ENCODE data around the gene PRMT7.

PRMT7 gene

DNA sequence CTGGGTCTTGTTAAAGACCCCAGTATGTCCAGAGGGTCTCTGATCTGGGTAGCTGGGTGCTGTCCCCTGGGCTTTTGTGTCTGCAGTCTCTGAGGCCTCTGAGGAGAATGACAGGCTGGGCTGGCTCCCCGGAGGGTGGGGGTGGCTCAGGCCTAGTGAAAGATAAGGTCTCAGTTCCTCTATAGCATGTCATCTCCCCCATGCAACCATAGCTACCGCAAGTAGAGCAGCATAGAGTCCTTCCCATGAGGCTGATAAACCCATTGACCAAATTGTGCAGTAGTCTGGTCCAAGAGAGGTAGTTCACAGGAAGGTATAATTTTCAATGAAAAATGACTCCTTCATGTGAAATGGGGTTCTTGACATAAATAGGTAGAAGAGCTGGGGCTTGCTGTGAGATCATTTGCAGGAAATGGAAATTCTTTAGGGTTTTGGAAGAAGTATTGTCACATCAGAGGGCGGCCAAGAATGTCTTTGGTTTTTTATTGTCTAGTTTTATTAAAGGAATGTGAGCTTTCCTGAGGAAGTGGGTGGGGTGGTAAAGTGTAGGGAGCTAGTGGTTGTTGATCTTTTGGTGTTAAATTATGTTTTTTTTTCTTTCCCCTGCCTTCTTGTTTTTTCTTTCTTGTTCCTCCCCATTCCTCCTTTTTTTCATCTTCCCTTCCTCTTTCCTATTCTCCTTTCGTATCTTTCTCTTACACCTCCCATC lies 21.0 kb upstream of the PRMT7 start:
- H3K4me1 ChIP-seq (ENCODE audit: control insufficient read depth in 1 of 2, insufficient read depth in 2 of 2, low read length in 2 of 2) = peaks cover 5 to 21% of the 10 kb centered on the region in 2 donors
- H3K9ac ChIP-seq (ENCODE audit: low read depth in 1 of 2, low read length in 2 of 2) = no peak overlapping the region
- H3K9me3 ChIP-seq (ENCODE audit: control insufficient read depth in 1 of 2, low read length in 2 of 2) = no peaks in the 10 kb centered on the region
- peaks cover 19 to 58% of the 10 kb centered on the region in 2 donors for H3K36me3 ChIP-seq (ENCODE audit: control insufficient read depth in 1 of 2, insufficient read depth in 2 of 2, low read length in 2 of 2)
- H3K27ac ChIP-seq (ENCODE audit: low read depth, low read length) = no peak overlapping the region
- H3K4me3 ChIP-seq (ENCODE audit: low read depth in 1 of 2, low read length in 2 of 2) = no peak overlapping the region
- no peaks in the 10 kb centered on the region for H3K27me3 ChIP-seq (ENCODE audit: control insufficient read depth in 1 of 2, insufficient read depth in 2 of 2, low read length in 2 of 2)

DNA sequence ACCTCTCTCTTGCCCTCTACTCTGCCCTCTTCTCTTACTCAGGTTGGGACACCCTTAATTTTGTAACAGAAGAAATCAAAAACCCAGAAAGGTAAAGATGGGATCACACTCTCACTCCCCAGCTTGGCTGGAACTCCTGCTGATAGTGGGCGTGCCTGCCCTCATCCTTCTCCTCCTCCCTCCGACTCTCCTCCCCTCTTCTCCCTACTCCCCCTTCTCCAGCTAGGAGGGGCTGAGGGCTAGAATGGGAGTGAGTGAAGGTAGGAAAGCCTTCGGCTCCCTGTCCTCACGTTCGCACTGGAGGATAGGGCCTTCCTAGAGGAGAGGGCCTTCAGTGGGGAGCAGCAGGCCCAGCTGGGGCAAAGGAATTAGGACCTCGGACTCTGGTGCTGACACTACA lies 20.4 kb upstream of the PRMT7 start:
- Histone ChIP-seq H3K4me1 (ENCODE audit: control insufficient read depth in 1 of 2, insufficient read depth in 2 of 2, low read length in 2 of 2) (peaks cover under 1 to 15% of the 10 kb centered on the region in 2 donors), H3K27me3 (ENCODE audit: control insufficient read depth in 1 of 2, insufficient read depth in 2 of 2, low read length in 2 of 2) (no peaks in the 10 kb centered on the region), H3K27ac (ENCODE audit: low read depth, low read length) (no peak overlapping the region), H3K4me3 (ENCODE audit: low read depth in 1 of 2, low read length in 2 of 2) (no peak overlapping the region), H3K9ac (ENCODE audit: low read depth in 1 of 2, low read length in 2 of 2) (no peak overlapping the region), H3K36me3 (ENCODE audit: control insufficient read depth in 1 of 2, insufficient read depth in 2 of 2, low read length in 2 of 2) (peaks cover 20 to 65% of the 10 kb centered on the region in 2 donors), H3K9me3 (ENCODE audit: control insufficient read depth in 1 of 2, low read length in 2 of 2) (no peaks in the 10 kb centered on the region)

DNA sequence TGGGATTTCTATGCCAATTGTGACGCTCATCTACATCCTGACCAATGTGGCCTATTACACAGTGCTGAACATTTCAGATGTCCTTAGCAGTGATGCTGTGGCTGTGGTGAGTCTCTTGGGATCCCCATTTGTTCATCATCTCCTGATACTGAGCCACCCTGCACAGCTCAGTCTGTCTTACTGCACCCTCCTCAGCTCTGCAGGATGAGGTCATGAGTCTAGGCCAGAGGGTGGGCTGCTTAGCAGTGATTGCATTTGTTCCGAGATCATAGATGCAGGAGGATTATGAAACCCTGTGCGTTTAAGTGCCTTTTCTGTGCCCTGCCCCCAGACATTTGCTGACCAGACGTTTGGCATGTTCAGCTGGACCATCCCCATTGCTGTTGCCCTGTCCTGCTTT lies 19.6 kb upstream of the PRMT7 start:
- Histone ChIP-seq H3K36me3 (ENCODE audit: control insufficient read depth in 1 of 2, insufficient read depth in 2 of 2, low read length in 2 of 2) (peaks cover 28 to 71% of the 10 kb centered on the region in 2 donors), H3K9me3 (ENCODE audit: control insufficient read depth in 1 of 2, low read length in 2 of 2) (no peaks in the 10 kb centered on the region), H3K4me1 (ENCODE audit: control insufficient read depth in 1 of 2, insufficient read depth in 2 of 2, low read length in 2 of 2) (peaks cover 0 to 10% of the 10 kb centered on the region in 2 donors), H3K27ac (ENCODE audit: low read depth, low read length) (no peak overlapping the region), H3K4me3 (ENCODE audit: low read depth in 1 of 2, low read length in 2 of 2) (no peak overlapping the region), H3K9ac (ENCODE audit: low read depth in 1 of 2, low read length in 2 of 2) (no peak overlapping the region), H3K27me3 (ENCODE audit: control insufficient read depth in 1 of 2, insufficient read depth in 2 of 2, low read length in 2 of 2) (no peaks in the 10 kb centered on the region)

DNA sequence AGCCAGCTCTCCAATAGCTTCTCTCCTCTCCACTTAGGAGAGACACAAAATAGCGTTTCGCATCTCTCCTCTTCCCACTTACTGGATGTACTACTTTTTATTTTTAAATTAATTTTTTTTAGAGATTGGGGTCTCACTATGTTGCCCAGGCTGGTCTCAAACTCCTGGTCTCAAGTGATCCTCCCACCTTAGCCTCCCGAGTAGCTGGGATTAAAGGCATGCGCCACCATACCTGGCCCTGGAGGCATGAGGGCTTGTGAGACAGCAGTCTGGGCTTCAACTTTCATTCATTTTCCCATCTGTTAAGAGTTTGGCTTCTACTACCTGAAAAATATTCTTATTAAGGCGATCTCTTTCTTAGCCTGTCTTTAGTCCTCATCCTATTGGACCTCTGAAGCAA lies 18.4 kb upstream of the PRMT7 start:
- Histone ChIP-seq H3K27me3 (ENCODE audit: control insufficient read depth in 1 of 2, insufficient read depth in 2 of 2, low read length in 2 of 2) (no peaks in the 10 kb centered on the region), H3K4me1 (ENCODE audit: control insufficient read depth in 1 of 2, insufficient read depth in 2 of 2, low read length in 2 of 2) (peaks cover 0 to 3% of the 10 kb centered on the region in 2 donors), H3K36me3 (ENCODE audit: control insufficient read depth in 1 of 2, insufficient read depth in 2 of 2, low read length in 2 of 2) (peaks cover 38 to 72% of the 10 kb centered on the region in 2 donors), H3K9me3 (ENCODE audit: control insufficient read depth in 1 of 2, low read length in 2 of 2) (no peaks in the 10 kb centered on the region), H3K9ac (ENCODE audit: low read depth in 1 of 2, low read length in 2 of 2) (no peak overlapping the region), H3K27ac (ENCODE audit: low read depth, low read length) (no peak overlapping the region), H3K4me3 (ENCODE audit: low read depth in 1 of 2, low read length in 2 of 2) (no peak overlapping the region)

DNA sequence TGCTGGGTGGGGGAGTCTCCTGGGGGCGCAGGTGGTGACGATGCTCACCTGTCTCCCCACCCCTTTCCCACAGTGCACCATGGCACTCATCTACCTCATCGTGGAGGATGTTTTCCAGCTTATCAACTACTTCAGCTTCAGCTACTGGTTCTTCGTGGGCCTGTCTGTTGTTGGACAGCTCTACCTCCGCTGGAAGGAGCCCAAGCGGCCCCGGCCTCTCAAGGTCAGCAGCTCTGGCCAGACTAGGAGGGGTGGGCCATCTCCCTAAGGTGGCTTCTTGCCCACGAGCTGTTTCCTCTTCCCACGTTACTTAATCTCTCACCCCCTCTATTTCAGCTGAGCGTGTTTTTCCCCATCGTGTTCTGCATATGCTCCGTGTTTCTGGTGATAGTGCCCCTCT lies 14.5 kb upstream of the PRMT7 start:
- Histone ChIP-seq H3K9me3 (ENCODE audit: control insufficient read depth in 1 of 2, low read length in 2 of 2) (no peaks in the 10 kb centered on the region), H3K36me3 (ENCODE audit: control insufficient read depth in 1 of 2, insufficient read depth in 2 of 2, low read length in 2 of 2) (peaks cover 50 to 94% of the 10 kb centered on the region in 2 donors), H3K27me3 (ENCODE audit: control insufficient read depth in 1 of 2, insufficient read depth in 2 of 2, low read length in 2 of 2) (no peaks in the 10 kb centered on the region), H3K4me1 (ENCODE audit: control insufficient read depth in 1 of 2, insufficient read depth in 2 of 2, low read length in 2 of 2) (peaks cover 0 to 4% of the 10 kb centered on the region in 2 donors), H3K4me3 (ENCODE audit: low read depth in 1 of 2, low read length in 2 of 2) (no peak overlapping the region), H3K27ac (ENCODE audit: low read depth, low read length) (no peak overlapping the region), H3K9ac (ENCODE audit: low read depth in 1 of 2, low read length in 2 of 2) (no peak overlapping the region)

DNA sequence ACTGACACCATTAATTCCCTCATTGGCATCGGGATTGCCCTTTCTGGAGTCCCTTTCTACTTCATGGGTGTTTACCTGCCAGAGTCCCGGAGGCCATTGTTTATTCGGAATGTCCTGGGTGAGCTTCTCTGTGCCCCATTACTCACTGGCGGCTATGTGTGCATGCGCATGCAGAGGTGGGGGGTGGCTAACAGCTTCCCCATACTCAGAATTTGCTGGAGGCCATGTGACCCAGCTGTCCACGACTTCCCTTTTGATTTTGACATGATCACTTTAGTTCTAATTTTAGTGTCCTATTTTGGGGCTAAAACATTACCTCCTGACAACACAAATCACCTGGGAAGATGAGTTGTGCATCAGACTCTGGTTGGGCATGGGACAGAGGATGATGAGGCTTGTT lies 14.1 kb upstream of the PRMT7 start:
- H3K27ac ChIP-seq (ENCODE audit: low read depth, low read length) = no peak overlapping the region
- H3K27me3 ChIP-seq (ENCODE audit: control insufficient read depth in 1 of 2, insufficient read depth in 2 of 2, low read length in 2 of 2) = no peaks in the 10 kb centered on the region
- peaks cover 0 to 4% of the 10 kb centered on the region in 2 donors for H3K4me1 ChIP-seq (ENCODE audit: control insufficient read depth in 1 of 2, insufficient read depth in 2 of 2, low read length in 2 of 2)
- no peak overlapping the region for H3K4me3 ChIP-seq (ENCODE audit: low read depth in 1 of 2, low read length in 2 of 2)
- no peak overlapping the region for H3K9ac ChIP-seq (ENCODE audit: low read depth in 1 of 2, low read length in 2 of 2)
- H3K9me3 ChIP-seq (ENCODE audit: control insufficient read depth in 1 of 2, low read length in 2 of 2) = no peaks in the 10 kb centered on the region
- peaks cover 48 to 92% of the 10 kb centered on the region in 2 donors for H3K36me3 ChIP-seq (ENCODE audit: control insufficient read depth in 1 of 2, insufficient read depth in 2 of 2, low read length in 2 of 2)

DNA sequence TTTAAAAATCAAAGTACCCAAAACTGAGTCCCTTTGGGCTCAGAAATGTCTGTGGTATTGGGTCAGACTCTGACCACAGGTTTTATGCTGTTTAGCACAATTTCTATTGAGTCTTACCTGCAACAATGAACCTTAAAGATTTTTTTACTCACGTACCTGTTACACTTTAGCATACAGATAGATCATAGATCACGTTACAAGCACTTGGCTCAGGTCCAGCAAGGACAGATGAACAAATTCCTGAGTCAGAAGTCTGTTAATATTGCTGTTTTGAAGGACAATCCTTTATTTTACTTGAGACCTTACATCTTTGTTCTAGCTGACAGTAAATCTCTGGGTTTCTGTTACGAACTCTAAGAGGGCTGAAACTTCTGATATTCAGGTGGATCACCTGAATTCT lies 12.9 kb upstream of the PRMT7 start:
- Histone ChIP-seq H3K9me3 (ENCODE audit: control insufficient read depth in 1 of 2, low read length in 2 of 2) (no peaks in the 10 kb centered on the region), H3K9ac (ENCODE audit: low read depth in 1 of 2, low read length in 2 of 2) (no peak overlapping the region), H3K36me3 (ENCODE audit: control insufficient read depth in 1 of 2, insufficient read depth in 2 of 2, low read length in 2 of 2) (peaks cover 59 to 93% of the 10 kb centered on the region in 2 donors), H3K27ac (ENCODE audit: low read depth, low read length) (no peak overlapping the region), H3K27me3 (ENCODE audit: control insufficient read depth in 1 of 2, insufficient read depth in 2 of 2, low read length in 2 of 2) (no peaks in the 10 kb centered on the region), H3K4me1 (ENCODE audit: control insufficient read depth in 1 of 2, insufficient read depth in 2 of 2, low read length in 2 of 2) (peaks cover 0 to 4% of the 10 kb centered on the region in 2 donors), H3K4me3 (ENCODE audit: low read depth in 1 of 2, low read length in 2 of 2) (no peak overlapping the region)

DNA sequence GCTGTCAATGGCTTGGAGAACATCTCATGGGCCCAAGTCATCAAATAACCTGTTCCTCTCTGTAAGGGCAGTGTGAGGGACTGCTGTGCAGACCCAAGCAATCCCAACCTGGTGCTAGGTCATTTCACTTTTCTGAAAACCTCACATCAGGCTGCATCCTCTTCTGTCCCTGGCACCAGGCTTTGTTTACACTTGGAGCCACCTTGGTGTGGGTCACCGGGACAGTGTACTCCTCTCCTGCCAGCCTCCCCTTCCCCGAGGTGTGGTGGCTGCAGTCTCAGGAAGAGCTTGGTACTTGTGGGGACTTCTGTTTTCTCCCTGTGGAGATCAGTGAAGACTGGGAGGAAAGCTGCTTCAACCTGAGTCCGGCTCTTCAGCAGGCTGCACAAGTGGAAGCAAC lies 12.5 kb upstream of the PRMT7 start:
- peaks cover 61 to 93% of the 10 kb centered on the region in 2 donors for H3K36me3 ChIP-seq (ENCODE audit: control insufficient read depth in 1 of 2, insufficient read depth in 2 of 2, low read length in 2 of 2)
- H3K4me1 ChIP-seq (ENCODE audit: control insufficient read depth in 1 of 2, insufficient read depth in 2 of 2, low read length in 2 of 2) = peaks cover 0 to 4% of the 10 kb centered on the region in 2 donors
- H3K9me3 ChIP-seq (ENCODE audit: control insufficient read depth in 1 of 2, low read length in 2 of 2) = no peaks in the 10 kb centered on the region
- H3K9ac ChIP-seq (ENCODE audit: low read depth in 1 of 2, low read length in 2 of 2) = no peak overlapping the region
- no peaks in the 10 kb centered on the region for H3K27me3 ChIP-seq (ENCODE audit: control insufficient read depth in 1 of 2, insufficient read depth in 2 of 2, low read length in 2 of 2)
- H3K4me3 ChIP-seq (ENCODE audit: low read depth in 1 of 2, low read length in 2 of 2) = no peak overlapping the region
- no peak overlapping the region for H3K27ac ChIP-seq (ENCODE audit: low read depth, low read length)

DNA sequence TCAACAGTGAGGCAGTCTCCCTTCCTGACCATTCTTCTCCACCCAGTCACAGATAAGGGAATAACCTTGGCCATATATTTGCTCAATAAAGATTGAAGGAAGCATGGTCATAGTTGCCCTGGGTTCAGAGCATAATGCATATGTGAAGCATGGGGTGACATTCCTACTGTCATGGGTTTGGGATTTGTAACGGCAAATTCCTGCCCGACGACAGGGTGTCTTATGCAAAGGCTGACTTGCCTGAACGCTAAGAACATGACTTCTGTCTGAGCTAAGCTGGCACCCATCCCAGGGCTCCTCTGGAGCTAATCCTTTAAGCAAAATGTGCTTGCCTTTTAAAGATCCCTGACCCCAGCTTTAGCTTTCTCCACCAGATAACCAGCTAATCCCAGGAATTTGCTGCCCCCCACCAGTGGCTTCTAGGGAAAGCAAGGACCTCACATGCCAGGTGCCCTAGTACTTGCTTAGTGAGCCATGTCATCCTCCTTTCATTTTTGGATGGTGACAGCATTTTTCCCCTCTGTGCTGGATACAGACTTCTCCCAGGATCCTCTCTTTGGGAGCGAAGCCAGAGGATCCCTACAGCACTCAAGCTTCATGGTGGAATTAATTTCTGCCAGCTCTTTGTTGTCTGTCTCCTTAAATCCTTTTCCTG lies 11.8 kb upstream of the PRMT7 start:
- H3K9ac ChIP-seq (ENCODE audit: low read depth in 1 of 2, low read length in 2 of 2) = no peak overlapping the region
- no peak overlapping the region for H3K4me3 ChIP-seq (ENCODE audit: low read depth in 1 of 2, low read length in 2 of 2)
- H3K4me1 ChIP-seq (ENCODE audit: control insufficient read depth in 1 of 2, insufficient read depth in 2 of 2, low read length in 2 of 2) = peaks cover 0 to 4% of the 10 kb centered on the region in 2 donors
- peaks cover 65 to 94% of the 10 kb centered on the region in 2 donors for H3K36me3 ChIP-seq (ENCODE audit: control insufficient read depth in 1 of 2, insufficient read depth in 2 of 2, low read length in 2 of 2)
- no peaks in the 10 kb centered on the region for H3K27me3 ChIP-seq (ENCODE audit: control insufficient read depth in 1 of 2, insufficient read depth in 2 of 2, low read length in 2 of 2)
- H3K9me3 ChIP-seq (ENCODE audit: control insufficient read depth in 1 of 2, low read length in 2 of 2) = no peaks in the 10 kb centered on the region
- no peak overlapping the region for H3K27ac ChIP-seq (ENCODE audit: low read depth, low read length)

DNA sequence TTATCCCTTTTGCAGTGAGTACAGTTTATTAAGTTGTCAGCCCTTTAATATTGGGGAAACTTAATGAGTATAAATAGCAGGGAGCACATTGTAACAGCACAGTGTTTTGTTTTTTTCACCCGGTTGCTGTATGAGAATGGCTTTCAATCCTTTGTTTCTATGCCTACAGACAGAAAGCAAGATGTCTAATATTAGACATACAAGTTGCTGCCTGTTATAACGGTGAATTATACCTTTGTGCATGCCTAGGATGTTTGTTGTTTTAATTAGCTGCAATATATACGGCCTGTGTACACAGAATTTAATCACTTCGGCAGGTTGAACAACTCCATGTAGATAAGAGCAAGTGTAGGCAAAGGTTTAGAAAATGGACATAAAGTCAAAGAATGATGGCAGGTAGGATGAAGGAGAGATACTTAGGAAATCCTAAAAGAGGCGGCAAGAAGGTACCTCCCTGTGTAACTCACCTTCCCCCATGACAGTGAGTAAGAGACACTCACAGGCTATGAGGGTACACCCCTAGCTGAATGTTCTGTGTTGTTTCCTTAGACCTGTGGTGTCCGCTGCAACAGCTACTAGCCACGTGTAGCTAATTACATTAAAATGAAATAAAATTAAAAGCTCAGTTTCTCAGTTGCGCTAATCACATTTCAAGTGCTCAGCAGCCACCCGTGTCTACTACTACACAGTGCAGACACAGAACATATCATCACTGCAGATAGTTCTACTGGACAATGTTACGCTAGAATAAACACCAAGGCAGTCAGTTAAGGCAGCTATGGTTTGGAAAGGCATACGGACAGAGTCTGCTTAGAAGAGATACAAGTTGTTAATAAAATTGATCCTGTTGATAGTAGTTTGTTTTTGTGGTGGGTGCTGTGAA lies 11.0 kb upstream of the PRMT7 start:
- no peak overlapping the region for H3K4me3 ChIP-seq (ENCODE audit: low read depth in 1 of 2, low read length in 2 of 2)
- no peak overlapping the region for H3K27ac ChIP-seq (ENCODE audit: low read depth, low read length)
- no peaks in the 10 kb centered on the region for H3K9me3 ChIP-seq (ENCODE audit: control insufficient read depth in 1 of 2, low read length in 2 of 2)
- H3K4me1 ChIP-seq (ENCODE audit: control insufficient read depth in 1 of 2, insufficient read depth in 2 of 2, low read length in 2 of 2) = peaks cover 0 to 4% of the 10 kb centered on the region in 2 donors
- H3K9ac ChIP-seq (ENCODE audit: low read depth in 1 of 2, low read length in 2 of 2) = no peak overlapping the region
- H3K36me3 ChIP-seq (ENCODE audit: control insufficient read depth in 1 of 2, insufficient read depth in 2 of 2, low read length in 2 of 2) = peaks cover 65 to 94% of the 10 kb centered on the region in 2 donors
- no peaks in the 10 kb centered on the region for H3K27me3 ChIP-seq (ENCODE audit: control insufficient read depth in 1 of 2, insufficient read depth in 2 of 2, low read length in 2 of 2)
